PC-9 (cell line): ENCODE measurements around the gene DNAJC22. TPM values are rescaled to one million over a fixed set of nuclear protein-coding genes. Genes with fewer than 3 reads are reported as not detected.

Experiments
- BruUV-seq: library from RNA; stranded (reverse); fragments of 400-500 nt; replicated peaks from 2 replicates; lab custom pipeline; 2021; lab: Mats Ljungman, UMichigan
- CTCF ChIA-PET: fragments of 300-600 bp; sonication (Branson Sonifier 250); formaldehyde crosslinking; loops from one replicate; lab custom pipeline; 2022; ENCODE audit warnings: antibody characterized with exemption; lab: Charles Lee
- POLR2A ChIA-PET: fragments of 300-600 bp; sonication (Branson Sonifier 250); formaldehyde crosslinking; loops from one replicate; lab custom pipeline; 2022; ENCODE audit warnings: antibody characterized with exemption; ENCODE audit not compliant: unreplicated experiment; lab: Charles Lee
- DNase-seq, 2 experiments: peaks; one replicate each; pipeline versions ENCODE4 v3.0.0 to v3.0.0-alpha.2; 2015 to 2022; ENCODE audit warnings: mixed read lengths in 1 of 2
- H2AFZ ChIP-seq: fragments of 200-600 bp; sonication (generic); 2 replicates; pipeline ENCODE4 v1.8.1; 2017; ENCODE audit warnings: antibody characterized with exemption
- H3F3A ChIP-seq: fragments of 200-600 bp; sonication (generic); 2 replicates; pipeline ENCODE4 v1.8.1; 2017; ENCODE audit warnings: antibody characterized with exemption, mild to moderate bottlenecking, low read depth; ENCODE audit not compliant: insufficient read depth
- H3K27ac ChIP-seq: fragments of 200-600 bp; sonication (generic); 2 replicates; pipeline ENCODE4 v1.6.1; 2016; ENCODE audit warnings: mixed run types
- H3K27me3 ChIP-seq: fragments of 200-600 bp; sonication (generic); 2 replicates; pipeline ENCODE4 v1.6.1; 2016; ENCODE audit warnings: low read depth, mixed run types; ENCODE audit not compliant: insufficient read depth
- H3K36me3 ChIP-seq: fragments of 200-600 bp; sonication (generic); 2 replicates; pipeline ENCODE4 v1.6.1; 2016; ENCODE audit warnings: low read depth, mixed run types
- H3K4me1 ChIP-seq: fragments of 200-600 bp; sonication (generic); replicated peaks from 2 replicates; pipeline ENCODE4 v1.6.1; 2016; ENCODE audit warnings: mixed run types; ENCODE audit not compliant: insufficient read depth
- H3K4me2 ChIP-seq: fragments of 200-600 bp; sonication (generic); 2 replicates; pipeline ENCODE4 v1.6.1; 2017; ENCODE audit warnings: mixed run types
- H3K4me3 ChIP-seq: fragments of 200-600 bp; sonication (generic); 2 replicates; pipeline ENCODE4 v1.6.1; 2016; ENCODE audit warnings: mixed run types
- H3K79me2 ChIP-seq: fragments of 200-600 bp; sonication (generic); 2 replicates; pipeline ENCODE4 v1.6.1; 2017; ENCODE audit warnings: low read depth, mixed run types
- H3K9me2 ChIP-seq: fragments of 200-600 bp; sonication (generic); 2 replicates; pipeline ENCODE4 v1.8.1; 2017; ENCODE audit warnings: mild to moderate bottlenecking; ENCODE audit not compliant: insufficient read depth
- H3K9me3 ChIP-seq: fragments of 200-600 bp; sonication (generic); 2 replicates; pipeline ENCODE4 v1.8.1; 2016; ENCODE audit warnings: low read depth; ENCODE audit not compliant: insufficient read depth
- H4K20me1 ChIP-seq: fragments of 200-600 bp; sonication (generic); 2 replicates; pipeline ENCODE4 v1.8.1; 2017; ENCODE audit not compliant: insufficient read depth
- CTCF ChIP-seq: fragments of 200-600 bp; sonication (generic); conservative IDR thresholded peaks from 2 replicates; pipeline ENCODE4 v1.6.1; 2017; ENCODE audit warnings: mixed run types, antibody characterized with exemption, mild to moderate bottlenecking, moderate library complexity
- EZH2 ChIP-seq: fragments of 200-600 bp; sonication (generic); IDR thresholded peaks from 2 replicates; pipeline ENCODE4 v1.8.0; 2017; ENCODE audit warnings: antibody characterized with exemption, low read depth
- intact Hi-C: fragments of 100-400 bp; cut with micrococcal nuclease; formaldehyde crosslinking; loops from one replicate; pipeline ENCODE4 v1.10.0; 2022; ENCODE audit not compliant: unreplicated experiment
- total RNA-seq: library from RNA; stranded (reverse); gene quantifications from 2 replicates; pipeline ENCODE4 v1.2.3, GENCODE V29; 2021

DNAJC22 gene
- total RNA-seq, 1 experiment from 2014 or later, result 3.7 TPM

- H3K4me2 ChIP-seq, result no peak overlapping the region
- H2AFZ ChIP-seq, result no peak overlapping the region
- TF ChIP-seq EZH2, result no peak
- TF ChIP-seq CTCF, result peak; percentile 87
- CTCF ChIA-PET, result interaction anchor here (0.5 to 3.1 kb wide), 16 partner anchors 11 to 405 kb away, joined by 3 to 51 read pairs (median 6); partner anchors contain the start of gene DNAJC22
- DNase-seq, result peak; percentile 51 to 54
- no peak overlapping the region for H3K4me3 ChIP-seq
- H3K27ac ChIP-seq, result no peak overlapping the region
- no peaks in the 10 kb centered on the region for H3K9me3 ChIP-seq
- H3K9me2 ChIP-seq, result no peaks in the 10 kb centered on the region
- H3K4me1 ChIP-seq, result no peaks in the 10 kb centered on the region
- no peaks in the 10 kb centered on the region for H3K79me2 ChIP-seq
- H3K27me3 ChIP-seq, result no peaks in the 10 kb centered on the region
- POLR2A ChIA-PET, result interaction anchor here (0.6 to 0.8 kb wide), 3 partner anchors 8 to 168 kb away, joined by 7 to 22 read pairs (median 10); partner anchors contain the start of gene SPATS2
- BruUV-seq, result no TSS peak
- H3K36me3 ChIP-seq, result no peaks in the 10 kb centered on the region
- no peaks in the 10 kb centered on the region; the same call in 1 of the 2 replicates for H3F3A ChIP-seq
- H4K20me1 ChIP-seq, result no peaks in the 10 kb centered on the region
- intact Hi-C loops, result loop anchor here (1.0 kb wide), 3 partner anchors 156 to 222 kb away; no protein-coding TSS in a partner anchor
Observed at GRCh38 chr12:49358483-49359141, 11.9 kb downstream of the DNAJC22 start.

GRCh38 chr12:49359671-49360070 is 13.0 kb downstream of the DNAJC22 start:
- ChIA-PET POLR2A (no interaction called here), CTCF (interaction anchor here (3.0 to 3.1 kb wide), 2 partner anchors 154 to 220 kb away, joined by 29 to 51 read pairs; no protein-coding TSS in a partner anchor)
- Histone ChIP-seq H3K36me3 (no peaks in the 10 kb centered on the region), H4K20me1 (no peaks in the 10 kb centered on the region), H3K9me2 (no peaks in the 10 kb centered on the region), H3F3A (peaks cover 3% of the 10 kb centered on the region; the same call in 1 of the 2 replicates), H3K27ac (no peak overlapping the region), H3K79me2 (no peaks in the 10 kb centered on the region), H3K4me3 (no peak overlapping the region), H3K4me2 (no peak overlapping the region), H2AFZ (no peak overlapping the region), H3K4me1 (peaks cover 2% of the 10 kb centered on the region), H3K9me3 (no peaks in the 10 kb centered on the region), H3K27me3 (no peaks in the 10 kb centered on the region)
- intact Hi-C loops, result loop anchor here (10.0 kb wide), 1 partner anchor 345 kb away; the partner anchor contains the start of gene FMNL3
- no TSS peak for BruUV-seq
- no peak for TF ChIP-seq CTCF
- TF ChIP-seq EZH2, result no peak
- no peak for DNase-seq

DNA sequence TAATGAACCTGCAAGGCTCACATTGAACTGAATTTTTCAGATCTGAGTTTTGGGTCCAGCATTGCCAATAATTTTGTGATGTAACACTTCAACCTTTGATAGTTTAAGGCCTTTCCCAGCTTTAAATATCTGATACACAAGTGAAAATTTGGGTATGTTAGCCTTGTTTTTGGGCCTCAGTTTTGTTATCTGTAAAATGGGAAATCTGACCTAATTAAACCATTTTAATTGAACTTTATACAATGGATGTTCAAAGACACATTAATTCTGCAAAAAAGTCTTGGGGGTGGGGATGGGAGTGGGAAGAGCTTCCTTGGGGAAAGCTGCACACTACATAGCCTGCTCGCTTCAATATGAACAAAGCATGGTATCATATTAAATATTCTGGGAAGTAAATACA is 15.4 kb downstream of the DNAJC22 start:
- Histone ChIP-seq H3K79me2 (no peaks in the 10 kb centered on the region), H3K9me2 (no peaks in the 10 kb centered on the region), H4K20me1 (no peaks in the 10 kb centered on the region), H3K4me3 (no peak overlapping the region), H3K27me3 (no peaks in the 10 kb centered on the region), H3K9me3 (no peaks in the 10 kb centered on the region), H3K27ac (no peak overlapping the region), H2AFZ (no peak overlapping the region), H3F3A (peaks cover 19% of the 10 kb centered on the region; the same call in 1 of the 2 replicates), H3K4me1 (peaks cover 18% of the 10 kb centered on the region), H3K36me3 (no peaks in the 10 kb centered on the region), H3K4me2 (no peak overlapping the region)
- CTCF ChIA-PET, result no interaction called here
- POLR2A ChIA-PET, result no interaction called here
- TF ChIP-seq CTCF (no peak), EZH2 (no peak)
- DNase-seq, result no peak
- no TSS peak for BruUV-seq
- intact Hi-C loops, result loop anchor here (10.0 kb wide), 1 partner anchor 343 kb away; the partner anchor contains the start of gene FMNL3
